ENCODE measurements around the gene GIPC1.

DNA sequence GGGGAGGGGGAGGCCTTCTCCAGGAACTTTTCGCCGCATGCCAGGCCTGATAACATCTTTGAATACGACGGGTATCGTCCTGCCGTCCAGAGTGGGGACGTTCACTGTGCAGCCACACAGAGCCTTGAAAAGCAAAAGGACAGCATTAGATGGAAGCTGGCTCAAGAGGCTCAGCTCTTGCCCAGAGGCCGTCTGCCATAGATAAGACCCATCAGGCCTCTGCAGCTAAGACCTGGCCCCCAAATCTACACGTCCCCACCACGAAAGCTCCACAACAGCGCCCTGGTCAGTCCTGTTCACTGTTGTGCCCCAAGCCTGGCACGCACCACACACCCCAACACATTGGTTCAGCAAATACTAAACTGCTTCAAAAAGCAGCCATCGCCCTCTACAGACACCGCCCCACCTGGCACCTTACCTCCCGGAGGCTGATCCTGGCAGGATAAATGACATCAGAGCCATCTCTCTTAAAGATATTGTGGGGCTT, 20.2 kb upstream of the GIPC1 start:
- TF ChIP-seq, protein P1, sequence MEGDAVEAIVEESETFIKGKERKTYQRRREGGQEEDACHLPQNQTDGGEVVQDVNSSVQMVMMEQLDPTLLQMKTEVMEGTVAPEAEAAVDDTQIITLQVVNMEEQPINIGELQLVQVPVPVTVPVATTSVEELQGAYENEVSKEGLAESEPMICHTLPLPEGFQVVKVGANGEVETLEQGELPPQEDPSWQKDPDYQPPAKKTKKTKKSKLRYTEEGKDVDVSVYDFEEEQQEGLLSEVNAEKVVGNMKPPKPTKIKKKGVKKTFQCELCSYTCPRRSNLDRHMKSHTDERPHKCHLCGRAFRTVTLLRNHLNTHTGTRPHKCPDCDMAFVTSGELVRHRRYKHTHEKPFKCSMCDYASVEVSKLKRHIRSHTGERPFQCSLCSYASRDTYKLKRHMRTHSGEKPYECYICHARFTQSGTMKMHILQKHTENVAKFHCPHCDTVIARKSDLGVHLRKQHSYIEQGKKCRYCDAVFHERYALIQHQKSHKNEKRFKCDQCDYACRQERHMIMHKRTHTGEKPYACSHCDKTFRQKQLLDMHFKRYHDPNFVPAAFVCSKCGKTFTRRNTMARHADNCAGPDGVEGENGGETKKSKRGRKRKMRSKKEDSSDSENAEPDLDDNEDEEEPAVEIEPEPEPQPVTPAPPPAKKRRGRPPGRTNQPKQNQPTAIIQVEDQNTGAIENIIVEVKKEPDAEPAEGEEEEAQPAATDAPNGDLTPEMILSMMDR (IDR thresholded peaks at IDR 0.05; ENCODE audit: low read depth, low read length), result no peak
- TF ChIP-seq POLR2A (IDR thresholded peaks at IDR 0.05; ENCODE audit: extremely low read depth, insufficient read length), result no peak

Measured in NB4 (cell line).